Right ventricle myocardium inferior (tissue), 1 donor: ENCODE measurements around the gene RBMY1E. TPM values are rescaled to one million over a fixed set of nuclear protein-coding genes. Genes with fewer than 3 reads are reported as not detected.
"Not testable (repeated sequence)": the region's sequence is repeated elsewhere in the genome, so short reads cannot be mapped to it uniquely, and the experiment has no call there.

Experiments used
- ATAC-seq: fragments of 200-7000 bp; cut with Tn5 transposase; one replicate; pipeline ENCODE4 v1.9.1; 2020; ENCODE audit warnings: mild to moderate bottlenecking, moderate library complexity
- DNase-seq: peaks from one replicate; pipeline ENCODE4 v3.0.0; 2021; ENCODE audit errors: missing footprints
- intact Hi-C: fragments of 100-400 bp; cut with DNase I; formaldehyde crosslinking; loops from one replicate; pipeline ENCODE4 v1.11.0; 2022
- long read RNA-seq: library from polyadenylated mRNA; unstranded; transcript quantifications from one replicate; pipeline ENCODE4 v2.0.0, GENCODE V29; 2021
- total RNA-seq: library from RNA; stranded (reverse); fragmentation: NEBNext Ultra II Directional; extraction: Animal tissue kit (Norgen Biotek cat#: 25700); gene quantifications from one replicate; pipeline ENCODE4 v1.2.1, GENCODE V29; 2021
- donor health status: DM: no; HTN: yes; CAD: no; lungs with severe emphysema.

RBMY1E gene
- total RNA-seq: not detected
- long read RNA-seq: 0 reads

DNA sequence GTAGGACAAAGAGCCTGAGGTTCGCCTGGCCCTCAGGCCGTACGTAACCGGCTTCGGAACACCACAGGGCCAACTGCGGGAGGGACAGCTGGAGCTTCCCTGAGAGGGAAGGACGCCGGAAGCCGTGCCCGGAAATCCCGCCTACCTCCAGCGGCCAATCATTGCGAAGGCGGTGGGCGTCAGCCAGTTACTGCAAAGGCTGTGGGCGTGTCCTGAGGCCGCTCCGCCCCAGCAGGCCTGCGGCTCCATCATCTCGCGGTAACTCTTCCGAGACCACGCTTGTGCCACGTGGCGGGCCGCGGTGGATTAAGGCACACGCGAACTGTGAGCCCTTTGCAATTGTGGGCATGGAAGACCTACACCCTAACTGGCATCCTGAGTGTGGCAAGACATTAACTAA is at the start of gene RBMY1E:
Gene RBMY1E, minus strand, starts transcription at position 101 of the 400 bp plus-strand sequence. CDS start 1,978 bp downstream, outside the sequence.
- intact Hi-C loops, ATAC-seq, DNase-seq: not testable (repeated sequence)

DNA sequence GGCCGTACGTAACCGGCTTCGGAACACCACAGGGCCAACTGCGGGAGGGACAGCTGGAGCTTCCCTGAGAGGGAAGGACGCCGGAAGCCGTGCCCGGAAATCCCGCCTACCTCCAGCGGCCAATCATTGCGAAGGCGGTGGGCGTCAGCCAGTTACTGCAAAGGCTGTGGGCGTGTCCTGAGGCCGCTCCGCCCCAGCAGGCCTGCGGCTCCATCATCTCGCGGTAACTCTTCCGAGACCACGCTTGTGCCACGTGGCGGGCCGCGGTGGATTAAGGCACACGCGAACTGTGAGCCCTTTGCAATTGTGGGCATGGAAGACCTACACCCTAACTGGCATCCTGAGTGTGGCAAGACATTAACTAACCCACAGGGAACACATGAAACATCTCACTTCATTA is 23.4 kb downstream of the RBMY1E start, which contains the start of gene RBMY1D:
Gene RBMY1D, minus strand, starts transcription at position 101 of the 400 bp plus-strand sequence. CDS start 2,013 bp downstream, outside the sequence.
- DNase-seq, intact Hi-C loops, ATAC-seq: not testable (repeated sequence)

DNA sequence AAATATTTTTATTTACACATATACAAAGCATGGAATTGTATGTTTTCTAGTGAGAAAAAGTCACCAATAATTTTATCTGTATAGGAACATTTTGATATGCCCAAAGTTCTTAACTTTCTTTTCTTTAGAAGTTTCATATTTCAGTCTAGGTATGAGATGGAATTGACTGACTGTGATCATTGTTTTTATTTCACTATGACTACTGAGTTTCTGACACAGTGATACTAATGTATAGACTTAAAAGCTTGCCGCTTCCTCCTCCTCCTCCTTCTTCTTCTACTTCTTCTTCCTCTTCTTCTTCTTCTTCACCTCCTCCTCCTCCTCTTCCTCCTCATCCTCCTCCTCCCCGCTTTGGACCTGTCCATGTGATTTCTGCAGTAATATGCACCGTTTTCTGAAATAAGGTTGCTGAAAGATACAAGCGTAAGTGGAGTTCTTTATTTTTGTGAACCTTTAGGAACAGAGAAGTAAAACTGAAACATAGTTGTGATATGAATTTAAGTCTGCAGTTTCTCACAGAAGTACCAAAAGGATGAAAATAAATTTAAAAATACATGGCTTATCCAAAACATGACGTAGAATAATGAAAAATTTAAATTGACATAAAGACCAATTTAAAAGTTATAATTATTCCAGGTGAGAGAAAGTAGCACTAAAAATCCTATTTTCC is 48.3 kb downstream of the RBMY1E start:
- ATAC-seq, DNase-seq, intact Hi-C loops: not testable (repeated sequence)

Other genes with a start within 250 kb of the RBMY1E start
- gene RBMY1D, start 23.5 kb downstream of the RBMY1E start, total RNA-seq: not detected